Astrocyte (in vitro differentiated cells and primary cell): Measurements from ENCODE around the gene PCNT.

Experiments used
- CTCF ChIP-seq: IDR thresholded peaks from 2 replicates; pipeline ENCODE4 v1.5.1; 2011; ENCODE audit warnings: low read depth, mild to moderate bottlenecking, inconsistent platforms, low read length, moderate library complexity; ENCODE audit not compliant: insufficient read depth
- EZH2 ChIP-seq: IDR thresholded peaks from 2 replicates; pipeline ENCODE4 v1.6.1; 2012; ENCODE audit warnings: mild to moderate bottlenecking, low read length, inconsistent platforms; ENCODE audit not compliant: insufficient read depth

DNA sequence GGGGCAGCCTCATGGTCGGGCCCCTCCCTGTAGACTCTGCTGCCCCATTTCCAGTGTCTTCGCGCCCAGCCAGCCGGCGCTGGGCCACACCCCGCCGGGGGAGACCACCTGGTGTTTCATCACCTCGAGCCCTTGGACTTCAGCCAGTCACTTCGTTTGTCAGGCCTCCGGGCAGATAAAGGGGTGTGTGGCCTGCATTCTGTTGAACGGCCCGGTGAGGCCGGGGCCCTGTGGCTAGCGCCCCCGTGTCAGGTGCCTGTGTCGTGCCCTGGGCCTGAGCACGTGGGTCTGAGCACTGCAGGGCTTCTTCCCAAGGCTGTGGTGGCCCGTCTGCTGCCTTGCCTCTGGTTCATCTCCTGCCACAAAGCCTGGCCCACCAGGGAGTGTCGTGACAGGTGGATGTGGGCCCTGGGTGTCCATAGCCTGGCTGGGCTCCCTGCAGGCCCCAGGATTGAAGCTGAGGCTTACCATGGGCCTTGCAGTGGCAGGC is 69.5 kb downstream of the PCNT start:
- no peak for TF ChIP-seq CTCF
- no peak for TF ChIP-seq EZH2
